Neutrophil (primary cell): ENCODE results near the gene PIK3CD.

ENCODE experiments used
- H3K27ac ChIP-seq: fragments of 200-600 bp; sonication (generic); 2 replicates; pipeline ENCODE4 v1.5.1; 2016; ENCODE audit warnings: mild to moderate bottlenecking, moderate library complexity
- H3K27me3 ChIP-seq: fragments of 200-600 bp; sonication (generic); 2 replicates; pipeline ENCODE4 v1.6.0; 2016; ENCODE audit warnings: mild to moderate bottlenecking
- H3K36me3 ChIP-seq: fragments of 200-600 bp; sonication (generic); 2 replicates; pipeline ENCODE4 v1.5.1; 2017
- H3K4me1 ChIP-seq, 2 experiments: fragments of 200-600 bp in 1 of 2; sonication (generic) in 1 of 2; 1 replicate in 1 of 2; 2 replicates in 1 of 2; pipeline versions ENCODE4 v1.5.1 to v1.6.1; 2013 to 2016; ENCODE audit warnings: low read depth in 1 of 2, low read length in 1 of 2, mild to moderate bottlenecking in 1 of 2, moderate library complexity in 1 of 2; ENCODE audit not compliant: control insufficient read depth in 1 of 2, insufficient read depth in 1 of 2
- H3K4me3 ChIP-seq, 2 experiments: fragments of 200-600 bp in 1 of 2; sonication (generic) in 1 of 2; 1 replicate in 1 of 2; 2 replicates in 1 of 2; pipeline ENCODE4 v1.5.1; 2013 to 2016; ENCODE audit warnings: low read depth in 1 of 2, low read length in 1 of 2, mild to moderate bottlenecking in 1 of 2, moderate library complexity in 1 of 2
- H3K9me3 ChIP-seq: fragments of 200-600 bp; sonication (generic); 2 replicates; pipeline ENCODE4 v1.5.1; 2016
- TF ChIP-seq, protein P1 (sequence below): fragments of 200-600 bp; sonication (generic); IDR thresholded peaks from 2 replicates; pipeline ENCODE4 v1.5.1; 2016; ENCODE audit warnings: antibody characterized with exemption

Gene PIK3CD

DNA sequence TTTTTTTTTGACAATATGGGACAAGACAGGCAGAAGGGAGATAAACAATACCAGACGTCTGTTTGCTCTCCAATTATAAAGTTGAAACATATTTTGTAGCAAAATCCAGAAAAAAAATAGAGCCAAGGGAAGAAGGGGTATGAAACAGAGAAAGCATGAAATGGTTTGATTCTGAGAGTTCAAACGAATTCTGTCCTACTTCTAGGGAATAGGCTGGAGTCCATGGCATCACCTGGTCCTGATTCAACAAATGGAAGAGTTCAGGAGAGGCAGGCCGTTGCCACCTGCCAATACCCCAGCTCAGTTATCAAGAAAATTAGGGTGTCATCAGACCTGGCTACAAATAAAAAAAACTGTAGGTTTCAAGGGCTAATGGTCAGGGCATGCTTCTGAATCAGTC lies 100.4 kb downstream of the PIK3CD start:
- Histone ChIP-seq H3K36me3 (no peaks in the 10 kb centered on the region), H3K9me3 (no peaks in the 10 kb centered on the region), H3K4me1 (no peaks in the 10 kb centered on the region), H3K4me3 (no peak overlapping the region), H3K27me3 (no peaks in the 10 kb centered on the region), H3K27ac (no peak overlapping the region)
- TF ChIP-seq, protein P1, sequence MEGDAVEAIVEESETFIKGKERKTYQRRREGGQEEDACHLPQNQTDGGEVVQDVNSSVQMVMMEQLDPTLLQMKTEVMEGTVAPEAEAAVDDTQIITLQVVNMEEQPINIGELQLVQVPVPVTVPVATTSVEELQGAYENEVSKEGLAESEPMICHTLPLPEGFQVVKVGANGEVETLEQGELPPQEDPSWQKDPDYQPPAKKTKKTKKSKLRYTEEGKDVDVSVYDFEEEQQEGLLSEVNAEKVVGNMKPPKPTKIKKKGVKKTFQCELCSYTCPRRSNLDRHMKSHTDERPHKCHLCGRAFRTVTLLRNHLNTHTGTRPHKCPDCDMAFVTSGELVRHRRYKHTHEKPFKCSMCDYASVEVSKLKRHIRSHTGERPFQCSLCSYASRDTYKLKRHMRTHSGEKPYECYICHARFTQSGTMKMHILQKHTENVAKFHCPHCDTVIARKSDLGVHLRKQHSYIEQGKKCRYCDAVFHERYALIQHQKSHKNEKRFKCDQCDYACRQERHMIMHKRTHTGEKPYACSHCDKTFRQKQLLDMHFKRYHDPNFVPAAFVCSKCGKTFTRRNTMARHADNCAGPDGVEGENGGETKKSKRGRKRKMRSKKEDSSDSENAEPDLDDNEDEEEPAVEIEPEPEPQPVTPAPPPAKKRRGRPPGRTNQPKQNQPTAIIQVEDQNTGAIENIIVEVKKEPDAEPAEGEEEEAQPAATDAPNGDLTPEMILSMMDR, result no peak

DNA sequence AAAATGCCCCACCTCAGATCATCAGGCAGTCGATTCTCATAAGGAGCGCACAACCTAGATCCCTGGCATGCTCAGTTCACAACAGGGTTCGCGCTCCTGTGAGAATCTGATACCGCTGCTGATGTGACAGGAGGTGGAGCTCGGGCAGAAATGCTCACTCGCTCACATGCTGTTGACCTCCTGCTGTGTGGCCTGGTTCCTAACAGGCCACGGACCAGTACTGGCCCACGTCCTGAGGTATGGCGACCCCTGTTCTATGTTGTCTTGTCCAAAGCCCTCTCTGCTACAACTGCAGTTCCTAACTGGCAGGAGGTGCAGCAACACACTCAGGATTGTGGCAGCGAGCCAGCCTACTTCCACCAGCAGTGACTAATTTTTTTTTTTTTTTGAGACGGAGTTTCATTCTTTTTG lies 101.6 kb downstream of the PIK3CD start:
- no peaks in the 10 kb centered on the region for H3K9me3 ChIP-seq
- no peak overlapping the region for H3K27ac ChIP-seq
- H3K27me3 ChIP-seq, result no peaks in the 10 kb centered on the region
- TF ChIP-seq, protein P1, result no peak
- H3K36me3 ChIP-seq, result no peaks in the 10 kb centered on the region
- no peaks in the 10 kb centered on the region for H3K4me1 ChIP-seq
- no peak overlapping the region for H3K4me3 ChIP-seq

DNA sequence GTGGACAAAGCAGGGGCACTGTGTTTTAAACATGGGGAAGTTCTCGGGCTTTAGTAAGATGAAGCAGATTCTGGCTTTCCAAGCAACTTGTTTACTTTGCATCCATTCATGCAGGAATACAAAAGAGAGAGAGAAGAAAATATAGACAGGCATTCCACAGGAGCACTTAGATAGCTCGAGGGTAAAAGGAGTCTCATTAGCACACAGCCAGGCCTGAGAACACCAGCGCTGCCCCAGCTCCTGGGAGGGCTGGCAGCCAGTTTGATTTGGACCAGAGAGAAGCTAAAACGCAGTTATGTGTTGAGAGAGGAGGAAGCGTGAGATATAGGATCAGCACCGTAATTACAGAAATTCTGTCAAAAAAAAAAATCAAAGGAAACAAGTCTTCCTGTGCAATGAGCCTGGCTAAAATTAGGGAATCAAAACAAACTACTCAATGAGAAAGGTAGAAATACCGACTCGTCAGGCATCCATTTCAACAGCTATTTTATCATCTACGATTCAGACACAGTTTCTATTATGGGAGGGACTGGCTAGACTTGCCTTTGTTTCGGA lies 104.0 kb downstream of the PIK3CD start:
- Histone ChIP-seq H3K4me3 (no peak overlapping the region), H3K4me1 (no peaks in the 10 kb centered on the region), H3K27me3 (no peaks in the 10 kb centered on the region), H3K9me3 (no peaks in the 10 kb centered on the region), H3K36me3 (no peaks in the 10 kb centered on the region), H3K27ac (no peak overlapping the region)
- TF ChIP-seq, protein P1, result no peak

DNA sequence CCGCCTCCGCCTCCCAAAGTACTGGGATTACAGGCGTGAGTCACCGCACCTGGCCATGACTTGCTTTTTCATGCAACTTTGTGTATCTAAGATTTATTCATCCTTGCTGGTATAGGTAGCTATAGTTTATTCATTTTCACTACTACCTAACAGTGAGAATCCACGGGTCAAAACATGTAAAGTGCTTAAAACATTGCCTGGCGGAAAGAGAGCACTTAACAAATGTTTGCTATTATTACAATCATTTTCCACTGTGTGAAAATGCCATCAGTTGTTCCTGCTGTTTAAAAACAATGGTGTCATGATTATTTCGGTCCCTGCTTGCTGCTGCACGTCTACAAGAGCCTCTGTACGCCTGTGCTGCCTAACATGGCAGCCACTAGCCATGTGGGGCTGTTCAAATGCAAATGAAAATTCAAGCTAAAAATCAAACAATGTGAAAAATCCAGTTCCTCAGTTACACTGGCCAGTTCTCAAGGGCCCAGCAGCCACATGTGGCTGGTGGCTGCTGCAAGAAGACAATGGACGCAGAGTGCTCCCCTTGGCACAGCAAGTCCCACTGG lies 107.1 kb downstream of the PIK3CD start:
- TF ChIP-seq, protein P1, result no peak
- H3K4me1 ChIP-seq, result no peaks in the 10 kb centered on the region
- no peak overlapping the region for H3K4me3 ChIP-seq
- H3K27ac ChIP-seq, result no peak overlapping the region
- H3K36me3 ChIP-seq, result no peaks in the 10 kb centered on the region
- H3K27me3 ChIP-seq, result no peaks in the 10 kb centered on the region
- H3K9me3 ChIP-seq, result no peaks in the 10 kb centered on the region

DNA sequence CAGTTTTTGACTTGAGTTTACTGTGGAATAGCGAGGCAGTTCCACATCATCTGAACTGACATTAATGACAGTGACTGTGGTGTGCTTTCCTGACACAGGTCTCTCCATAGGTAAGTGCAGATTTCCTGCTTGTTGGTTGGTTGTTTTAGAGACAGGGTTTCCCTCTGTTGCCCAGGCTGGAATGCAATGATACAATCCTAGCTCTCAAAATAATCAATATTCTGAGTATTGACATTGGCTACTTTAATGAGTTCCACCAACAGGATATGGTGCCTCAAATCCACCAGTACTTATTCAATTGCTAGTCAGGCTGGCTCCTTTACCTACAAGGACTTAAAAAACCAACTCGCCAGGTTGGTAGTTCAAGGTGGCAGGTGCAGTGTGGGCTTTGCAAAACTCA lies 108.4 kb downstream of the PIK3CD start:
- Histone ChIP-seq H3K4me3 (no peak overlapping the region), H3K9me3 (no peaks in the 10 kb centered on the region), H3K27ac (no peak overlapping the region), H3K27me3 (no peaks in the 10 kb centered on the region), H3K4me1 (no peaks in the 10 kb centered on the region), H3K36me3 (no peaks in the 10 kb centered on the region)
- TF ChIP-seq, protein P1, result no peak
